ENCODE measurements around the gene TRIM25. TPM values are rescaled to one million over a fixed set of nuclear protein-coding genes. Genes with fewer than 3 reads are reported as not detected.

The TRIM25 gene
- polyA plus RNA-seq, 1 of the 3 experiments (the other 2 are of a cell fraction), result 17.1 TPM

GRCh38 chr17:56909742-56910508, 3.9 kb downstream of the TRIM25 start:
- H3K4me2 ChIP-seq, result no peak overlapping the region

DNA sequence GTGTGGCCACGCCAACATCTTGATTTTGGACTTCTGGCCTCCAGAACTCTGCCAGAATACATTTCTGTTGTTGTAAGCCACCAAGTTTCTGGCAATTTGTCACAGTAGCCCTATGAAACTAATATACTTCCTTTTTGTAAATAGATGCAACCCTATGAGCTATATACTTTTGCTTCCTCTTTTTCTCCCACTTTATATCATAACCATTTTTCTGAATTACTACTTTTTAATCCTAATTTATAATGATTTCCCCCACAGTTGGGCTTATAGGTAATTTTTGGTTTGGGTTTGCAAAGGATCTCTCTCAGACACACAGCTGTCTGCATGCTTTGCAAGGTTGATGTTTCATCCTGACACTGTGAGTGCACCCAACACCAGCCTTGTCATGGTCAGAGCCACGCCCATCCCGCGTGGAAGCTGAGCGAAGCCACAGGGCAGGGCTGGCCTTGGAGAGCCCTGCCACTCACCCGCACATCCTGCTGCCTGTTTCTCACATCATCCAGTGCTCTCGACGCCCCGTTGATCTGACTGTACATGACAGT, 5.8 kb downstream of the TRIM25 start:
- Histone ChIP-seq H3K9me3 (no peaks in the 10 kb centered on the region), H3K9ac (no peak overlapping the region), H3K79me2 (ENCODE audit: insufficient read depth) (peaks cover 26% of the 10 kb centered on the region), H3K36me3 (replicated peaks in 1 of 2; ENCODE audit: control insufficient read depth in 1 of 2, insufficient read depth in 2 of 2, low read length in 1 of 2) (peaks cover 39 to 41% of the 10 kb centered on the region in 2 experiments), H3K27me3 (ENCODE audit: insufficient read depth) (no peaks in the 10 kb centered on the region), H3K4me2 (no peak overlapping the region), H3K4me3 (ENCODE audit: low read depth in 2 of 2, low read length in 1 of 2) (no peak overlapping the region), H3K27ac (ENCODE audit: low read depth in 2 of 2, low read length in 1 of 2) (no peak overlapping the region), H3F3A (replicated peaks; ENCODE audit: insufficient read depth) (no peaks in the 10 kb centered on the region), H3K9me2 (no peaks in the 10 kb centered on the region), H2AFZ (ENCODE audit: low read depth) (no peak overlapping the region), H4K20me1 (ENCODE audit: insufficient read depth) (no peaks in the 10 kb centered on the region), H3K4me1 (ENCODE audit: control insufficient read depth in 1 of 2, insufficient read depth in 2 of 2, low read depth in 1 of 2, low read length in 1 of 2) (peaks cover 0 to 12% of the 10 kb centered on the region in 2 experiments; a peak in 1 of 4 replicates)
- ChIA-PET POLR2A (no interaction called here), CTCF (interaction anchor here (0.8 to 1.8 kb wide), 2 partner anchors 31 to 38 kb away, joined by 3 to 6 read pairs; no protein-coding TSS in a partner anchor)
- WGBS (ENCODE audit: low lambda C conversion rate), result 97% methylated on average over 9 of the region's 9 CpGs
- no peak for DNase-seq
- TF ChIP-seq, protein P1, sequence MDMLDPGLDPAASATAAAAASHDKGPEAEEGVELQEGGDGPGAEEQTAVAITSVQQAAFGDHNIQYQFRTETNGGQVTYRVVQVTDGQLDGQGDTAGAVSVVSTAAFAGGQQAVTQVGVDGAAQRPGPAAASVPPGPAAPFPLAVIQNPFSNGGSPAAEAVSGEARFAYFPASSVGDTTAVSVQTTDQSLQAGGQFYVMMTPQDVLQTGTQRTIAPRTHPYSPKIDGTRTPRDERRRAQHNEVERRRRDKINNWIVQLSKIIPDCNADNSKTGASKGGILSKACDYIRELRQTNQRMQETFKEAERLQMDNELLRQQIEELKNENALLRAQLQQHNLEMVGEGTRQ (IDR thresholded peaks at IDR 0.05; ENCODE audit: borderline replicate concordance, low read depth, low read length), result no peak
- TF ChIP-seq MEF2A (IDR thresholded peaks at IDR 0.05; ENCODE audit: borderline replicate concordance, low read depth) (no peak), RAD21 (IDR thresholded peaks at IDR 0.05; ENCODE audit: low read length) (no peak), TAF1 (IDR thresholded peaks at IDR 0.05; ENCODE audit: borderline replicate concordance, low read depth, low read length) (no peak), EZH2phosphoT487 (IDR thresholded peaks at IDR 0.05; ENCODE audit: borderline replicate concordance, low read depth) (no peak), POLR2AphosphoS5 (IDR thresholded peaks at IDR 0.05; ENCODE audit: low read depth, low read length) (no peak), SIN3A (IDR thresholded peaks at IDR 0.05; ENCODE audit: borderline replicate concordance, low read depth, low read length) (no peak), EP300 (IDR thresholded peaks at IDR 0.05; ENCODE audit: borderline replicate concordance in 1 of 2, low read depth in 1 of 2, low read length in 1 of 2) (no peak), RXRA (IDR thresholded peaks at IDR 0.05; ENCODE audit: borderline replicate concordance, low read depth) (no peak), MXI1 (IDR thresholded peaks at IDR 0.05; ENCODE audit: low read depth, low read length) (no peak), FOSL2 (IDR thresholded peaks at IDR 0.05; ENCODE audit: borderline replicate concordance, low read depth) (no peak), ZBTB33 (IDR thresholded peaks at IDR 0.05; ENCODE audit: borderline replicate concordance, low read depth) (no peak), CHD2 (IDR thresholded peaks at IDR 0.05; ENCODE audit: low read length, partially characterized antibody) (no peak)
- TF ChIP-seq, protein P2, sequence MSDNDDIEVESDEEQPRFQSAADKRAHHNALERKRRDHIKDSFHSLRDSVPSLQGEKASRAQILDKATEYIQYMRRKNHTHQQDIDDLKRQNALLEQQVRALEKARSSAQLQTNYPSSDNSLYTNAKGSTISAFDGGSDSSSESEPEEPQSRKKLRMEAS (IDR thresholded peaks at IDR 0.05; ENCODE audit: low read depth), result no peak

More at GRCh38 chr17:56909742-56910508, 3.9 kb downstream of the TRIM25 start:
- Histone ChIP-seq H3K36me3 (replicated peaks in 1 of 2; ENCODE audit: control insufficient read depth in 1 of 2, insufficient read depth in 2 of 2, low read length in 1 of 2) (peaks cover 21 to 26% of the 10 kb centered on the region in 2 experiments), H3K79me2 (ENCODE audit: insufficient read depth) (peaks cover 38% of the 10 kb centered on the region), H3K27me3 (ENCODE audit: insufficient read depth) (no peaks in the 10 kb centered on the region), H3K9me2 (no peaks in the 10 kb centered on the region), H3K9me3 (no peaks in the 10 kb centered on the region), H3K4me3 (ENCODE audit: low read depth in 2 of 2, low read length in 1 of 2) (no peak overlapping the region), H3K27ac (ENCODE audit: low read depth in 2 of 2, low read length in 1 of 2) (no peak overlapping the region), H3K9ac (no peak overlapping the region), H2AFZ (ENCODE audit: low read depth) (no peak overlapping the region), H3K4me1 (ENCODE audit: control insufficient read depth in 1 of 2, insufficient read depth in 2 of 2, low read depth in 1 of 2, low read length in 1 of 2) (peaks cover 3 to 16% of the 10 kb centered on the region in 2 experiments; a peak in 2 of 4 replicates), H3F3A (replicated peaks; ENCODE audit: insufficient read depth) (peaks cover 4% of the 10 kb centered on the region), H4K20me1 (ENCODE audit: insufficient read depth) (no peaks in the 10 kb centered on the region)
- 95% methylated on average over 6 of the region's 6 CpGs for WGBS (ENCODE audit: low lambda C conversion rate)
- DNase-seq, result no peak
- CTCF ChIA-PET, result interaction anchor here (0.9 to 1.7 kb wide), 5 partner anchors 14 to 129 kb away, joined by 3 to 8 read pairs (median 3); no protein-coding TSS in a partner anchor
- TF ChIP-seq GABPA (IDR thresholded peaks at IDR 0.05; ENCODE audit: low read depth), result no peak
- no peak for TF ChIP-seq RXRA (IDR thresholded peaks at IDR 0.05; ENCODE audit: borderline replicate concordance, low read depth)
- no peak for TF ChIP-seq TAF1 (IDR thresholded peaks at IDR 0.05; ENCODE audit: borderline replicate concordance, low read depth, low read length)
- no peak for TF ChIP-seq IRF3 (IDR thresholded peaks at IDR 0.05; ENCODE audit: low read depth, low read length)
- TF ChIP-seq, protein P1 (IDR thresholded peaks at IDR 0.05; ENCODE audit: borderline replicate concordance, low read depth, low read length), result no peak
- no peak for TF ChIP-seq SMC3 (IDR thresholded peaks at IDR 0.05; ENCODE audit: low read depth, low read length)
- no peak for TF ChIP-seq ELF1 (IDR thresholded peaks at IDR 0.05)
- no peak for TF ChIP-seq TEAD4 (IDR thresholded peaks at IDR 0.05; ENCODE audit: borderline replicate concordance, insufficient read depth)
- no peak for TF ChIP-seq FOXM1 (IDR thresholded peaks at IDR 0.05; ENCODE audit: low read depth)
- POLR2A ChIA-PET, result no interaction called here
